ENCODE measurements around the gene SMURF2. TPM values are rescaled to one million over a fixed set of nuclear protein-coding genes. Genes with fewer than 3 reads are reported as not detected.
"Not testable (repeated sequence)": the region's sequence is repeated elsewhere in the genome, so short reads cannot be mapped to it uniquely, and the experiment has no call there.

The SMURF2 gene
- total RNA-seq, 1 donor from 2014 or later, result 149 TPM

- DNase-seq (ENCODE audit: extremely low read depth, low read depth, low spot score), result no peak
Observed at GRCh38 chr17:64599187-64599676, 62.9 kb downstream of the SMURF2 start.

GRCh38 chr17:64598672-64599071, 63.4 kb downstream of the SMURF2 start:
- DNase-seq (ENCODE audit: extremely low read depth, low read depth, low spot score), result no peak

GRCh38 chr17:64596988-64597387, 65.1 kb downstream of the SMURF2 start:
- DNase-seq (ENCODE audit: extremely low read depth, low read depth, low spot score), result no peak

GRCh38 chr17:64596439-64596838, 65.7 kb downstream of the SMURF2 start:
- no peak for DNase-seq (ENCODE audit: extremely low read depth, low read depth, low spot score)

GRCh38 chr17:64591944-64592343, 70.2 kb downstream of the SMURF2 start:
- no peak for DNase-seq (ENCODE audit: extremely low read depth, low read depth, low spot score)

GRCh38 chr17:64585146-64585545, 77.0 kb downstream of the SMURF2 start:
- DNase-seq (ENCODE audit: extremely low read depth, low read depth, low spot score), result no peak

GRCh38 chr17:64583038-64583437, 79.1 kb downstream of the SMURF2 start:
- DNase-seq (ENCODE audit: extremely low read depth, low read depth, low spot score), result no peak

- no peak for DNase-seq (ENCODE audit: extremely low read depth, low read depth, low spot score)
Observed at GRCh38 chr17:64580384-64581315, 81.5 kb downstream of the SMURF2 start.

GRCh38 chr17:64579917-64580316, 82.2 kb downstream of the SMURF2 start:
- no peak for DNase-seq (ENCODE audit: extremely low read depth, low read depth, low spot score)

GRCh38 chr17:64577025-64577424, 85.1 kb downstream of the SMURF2 start:
- not testable (repeated sequence) for DNase-seq (ENCODE audit: extremely low read depth, low read depth, low spot score)

- no peak for DNase-seq (ENCODE audit: extremely low read depth, low read depth, low spot score)
Observed at GRCh38 chr17:64575431-64575830, 86.7 kb downstream of the SMURF2 start.

- DNase-seq (ENCODE audit: extremely low read depth, low read depth, low spot score), result no peak
Observed at GRCh38 chr17:64574646-64575045, 87.5 kb downstream of the SMURF2 start.

GRCh38 chr17:64573214-64573613, 88.9 kb downstream of the SMURF2 start:
- DNase-seq (ENCODE audit: extremely low read depth, low read depth, low spot score), result no peak

GRCh38 chr17:64572682-64573154, 89.4 kb downstream of the SMURF2 start:
- peak; percentile 34 for DNase-seq (ENCODE audit: extremely low read depth, low read depth, low spot score)

GRCh38 chr17:64571746-64572145, 90.4 kb downstream of the SMURF2 start:
- DNase-seq (ENCODE audit: extremely low read depth, low read depth, low spot score), result no peak

- no peak for DNase-seq (ENCODE audit: extremely low read depth, low read depth, low spot score)
Observed at GRCh38 chr17:64565563-64565962, 96.5 kb downstream of the SMURF2 start.

GRCh38 chr17:64564098-64564497, 98.0 kb downstream of the SMURF2 start:
- no peak for DNase-seq (ENCODE audit: extremely low read depth, low read depth, low spot score)

- no peak for DNase-seq (ENCODE audit: extremely low read depth, low read depth, low spot score)
Observed at GRCh38 chr17:64555281-64555680, 106.8 kb downstream of the SMURF2 start.

- no peak for DNase-seq (ENCODE audit: extremely low read depth, low read depth, low spot score)
Observed at GRCh38 chr17:64554028-64554637, 108.0 kb downstream of the SMURF2 start.

GRCh38 chr17:64551461-64551860, 110.6 kb downstream of the SMURF2 start:
- no peak for DNase-seq (ENCODE audit: extremely low read depth, low read depth, low spot score)

- no peak for DNase-seq (ENCODE audit: extremely low read depth, low read depth, low spot score)
Observed at GRCh38 chr17:64547319-64547718, 114.8 kb downstream of the SMURF2 start.

GRCh38 chr17:64546716-64547115, 115.4 kb downstream of the SMURF2 start:
- no peak for DNase-seq (ENCODE audit: extremely low read depth, low read depth, low spot score)

Data from glomerular endothelial cell (primary cell).